Measurements from ENCODE around the gene KLHL35.
"Not testable (repeated sequence)": the region's sequence is repeated elsewhere in the genome, so short reads cannot be mapped to it uniquely, and the experiment has no call there.

The KLHL35 gene

GRCh38 chr11:75423721-75424120, 9.3 kb downstream of the KLHL35 start:
- DNase-seq (ENCODE audit: low spot score): no peak

- no peak for DNase-seq (ENCODE audit: low spot score)
Measured at GRCh38 chr11:75422248-75423231, 10.5 kb downstream of the KLHL35 start.

- no peak for DNase-seq (ENCODE audit: low spot score)
Measured at GRCh38 chr11:75421902-75422247, 11.1 kb downstream of the KLHL35 start.

- DNase-seq (ENCODE audit: low spot score): no peak
Measured at GRCh38 chr11:75421035-75421602, 11.9 kb downstream of the KLHL35 start.

GRCh38 chr11:75420224-75421034, 12.6 kb downstream of the KLHL35 start:
- no peak for DNase-seq (ENCODE audit: low spot score)

- DNase-seq (ENCODE audit: low spot score): no peak
Measured at GRCh38 chr11:75413864-75414263, 19.1 kb downstream of the KLHL35 start.

- DNase-seq (ENCODE audit: low spot score): not testable (repeated sequence)
Measured at GRCh38 chr11:75413146-75413545, 19.9 kb downstream of the KLHL35 start.

GRCh38 chr11:75409971-75410370, 23.0 kb downstream of the KLHL35 start:
- not testable (repeated sequence) for DNase-seq (ENCODE audit: low spot score)

- DNase-seq (ENCODE audit: low spot score): no peak
Measured at GRCh38 chr11:75408957-75409219, 24.1 kb downstream of the KLHL35 start.

- DNase-seq (ENCODE audit: low spot score): no peak
Measured at GRCh38 chr11:75406338-75406777, 26.6 kb downstream of the KLHL35 start.

- no peak for DNase-seq (ENCODE audit: low spot score)
Measured at GRCh38 chr11:75403983-75404658, 28.9 kb downstream of the KLHL35 start.

GRCh38 chr11:75403037-75403436, 30.0 kb downstream of the KLHL35 start:
- no peak for DNase-seq (ENCODE audit: low spot score)

- DNase-seq (ENCODE audit: low spot score): no peak
Measured at GRCh38 chr11:75402002-75402773, 30.8 kb downstream of the KLHL35 start.

GRCh38 chr11:75400146-75400865, 32.7 kb downstream of the KLHL35 start:
- no peak for DNase-seq (ENCODE audit: low spot score)

GRCh38 chr11:75399344-75400145, 33.5 kb downstream of the KLHL35 start, which contains the start of gene RPS3:
Gene RPS3 (plus strand): TSS chr11:75399518. CDS start chr11:75399548, 30 bp downstream.
- DNase-seq (ENCODE audit: low spot score): peak; percentile 95

- no peak for DNase-seq (ENCODE audit: low spot score)
Measured at GRCh38 chr11:75398906-75399305, 34.1 kb downstream of the KLHL35 start.

- DNase-seq (ENCODE audit: low spot score): no peak
Measured at GRCh38 chr11:75394085-75394840, 38.7 kb downstream of the KLHL35 start.

GRCh38 chr11:75389925-75390324, 43.1 kb downstream of the KLHL35 start:
- DNase-seq (ENCODE audit: low spot score): no peak

GRCh38 chr11:75389276-75389605, 43.8 kb downstream of the KLHL35 start:
- DNase-seq (ENCODE audit: low spot score): no peak

Data from AG20443 (cell line).